Panc1 (cell line): ENCODE results near the gene PRKCA. TPM values are rescaled to one million over a fixed set of nuclear protein-coding genes. Genes with fewer than 3 reads are reported as not detected.

Experiments used
- ATAC-seq: fragments of 200-7000 bp; cut with Tn5 transposase; 2 replicates; pipeline ENCODE4 v1.9.1; 2020; ENCODE audit warnings: mild to moderate bottlenecking, moderate library complexity
- BruUV-seq: library from RNA; stranded (reverse); fragments of 400-500 nt; replicated peaks from 2 replicates; lab custom pipeline; 2021; lab: Mats Ljungman, UMichigan
- CTCF ChIA-PET: fragments of 300-600 bp; sonication (Branson Sonifier 250); formaldehyde crosslinking; loops from one replicate; lab custom pipeline; 2022; ENCODE audit warnings: antibody characterized with exemption; lab: Charles Lee
- POLR2A ChIA-PET: fragments of 300-600 bp; sonication (Branson Sonifier 250); formaldehyde crosslinking; loops from one replicate; lab custom pipeline; 2022; ENCODE audit warnings: antibody characterized with exemption; lab: Charles Lee
- DNase-seq: peaks from one replicate; pipeline ENCODE4 v3.0.0-alpha.2; 2010; ENCODE audit warnings: low read depth, low spot score
- H3K27ac ChIP-seq: 2 replicates; pipeline ENCODE4 v1.5.1; 2011; ENCODE audit warnings: mild to moderate bottlenecking, low read length, inconsistent platforms
- H3K27me3 ChIP-seq: fragments of 200-500 bp; sonication (Bioruptor generic); 2 replicates; pipeline ENCODE4 v1.6.0; 2014; ENCODE audit warnings: low read length, inconsistent platforms; ENCODE audit not compliant: control insufficient read depth, insufficient read depth
- H3K36me3 ChIP-seq: fragments of 200-500 bp; sonication (Bioruptor generic); 2 replicates; pipeline ENCODE4 v1.5.1; 2014; ENCODE audit warnings: inconsistent platforms, mild to moderate bottlenecking, low read length, moderate library complexity; ENCODE audit not compliant: control insufficient read depth, insufficient read depth
- H3K4me1 ChIP-seq: 2 replicates; pipeline ENCODE4 v1.5.1; 2011; ENCODE audit warnings: inconsistent platforms, mild to moderate bottlenecking, low read length, moderate library complexity; ENCODE audit not compliant: control insufficient read depth, insufficient read depth
- H3K4me3 ChIP-seq, 2 experiments: 2 replicates each; pipeline ENCODE4 v1.5.1; 2011 to 2012; ENCODE audit warnings: low read depth in 2 of 2, low read length in 2 of 2, mild to moderate bottlenecking in 2 of 2, inconsistent platforms in 1 of 2, moderate library complexity in 1 of 2
- H3K9me3 ChIP-seq: fragments of 200-500 bp; sonication (Bioruptor generic); 2 replicates; pipeline ENCODE4 v1.5.1; 2014; ENCODE audit warnings: low read depth, mild to moderate bottlenecking, inconsistent platforms, low read length, moderate library complexity; ENCODE audit not compliant: control insufficient read depth, insufficient read depth
- POLR2AphosphoS5 ChIP-seq: IDR thresholded peaks from 2 replicates; pipeline ENCODE4 v1.6.1; 2012; ENCODE audit warnings: mild to moderate bottlenecking, low read depth, low read length, moderate library complexity
- SIN3A ChIP-seq: IDR thresholded peaks from 2 replicates; pipeline ENCODE4 v1.6.1; 2012; ENCODE audit warnings: low read depth, mild to moderate bottlenecking, low read length, moderate library complexity, borderline replicate concordance; ENCODE audit not compliant: insufficient read depth
- TCF7L2 ChIP-seq: IDR thresholded peaks from 2 replicates; pipeline ENCODE4 v1.6.1; 2011; ENCODE audit warnings: mild to moderate bottlenecking, low read depth, low read length, inconsistent platforms
- in situ Hi-C: cut with HindIII; loops from 2 replicates; pipeline ENCODE4 v1.10.0; 2016; ENCODE audit warnings: low sequenced_read_pairs, low pct_unique_long_range_greater_than_20kb
- intact Hi-C: fragments of 100-400 bp; cut with micrococcal nuclease; formaldehyde crosslinking; loops from one replicate; pipeline ENCODE4 v1.10.0; 2022; ENCODE audit not compliant: unreplicated experiment
- total RNA-seq: library from RNA; stranded (reverse); gene quantifications from one replicate; pipeline ENCODE4 v1.2.1, GENCODE V29; 2021; ENCODE audit not compliant: unreplicated experiment
- TF ChIP-seq, protein P1 (sequence below), 2 experiments: IDR thresholded peaks; 2 replicates each; pipeline ENCODE4 v1.6.1; 2011 to 2012; ENCODE audit warnings: low read depth in 2 of 2, control low read depth in 1 of 2, low read length in 1 of 2, mild to moderate bottlenecking in 1 of 2, moderate library complexity in 1 of 2; ENCODE audit not compliant: insufficient read depth in 1 of 2
- TF ChIP-seq, protein P2 (sequence below): fragments of 450-650 bp; IDR thresholded peaks from 2 replicates; pipeline ENCODE4 v1.5.1; 2017; ENCODE audit warnings: mild to moderate bottlenecking

The PRKCA gene
- total RNA-seq, 1 experiment from 2014 or later, result 53.0 TPM

GRCh38 chr17:66803474-66803951 is 501.1 kb downstream of the PRKCA start:
- in situ Hi-C loops (no loop called here), intact Hi-C loops (no loop called here)
- DNase-seq, result no peak
- no peaks in the 10 kb centered on the region for H3K9me3 ChIP-seq
- ChIA-PET POLR2A (no interaction called here), CTCF (no interaction called here)
- TF ChIP-seq, protein P1, sequence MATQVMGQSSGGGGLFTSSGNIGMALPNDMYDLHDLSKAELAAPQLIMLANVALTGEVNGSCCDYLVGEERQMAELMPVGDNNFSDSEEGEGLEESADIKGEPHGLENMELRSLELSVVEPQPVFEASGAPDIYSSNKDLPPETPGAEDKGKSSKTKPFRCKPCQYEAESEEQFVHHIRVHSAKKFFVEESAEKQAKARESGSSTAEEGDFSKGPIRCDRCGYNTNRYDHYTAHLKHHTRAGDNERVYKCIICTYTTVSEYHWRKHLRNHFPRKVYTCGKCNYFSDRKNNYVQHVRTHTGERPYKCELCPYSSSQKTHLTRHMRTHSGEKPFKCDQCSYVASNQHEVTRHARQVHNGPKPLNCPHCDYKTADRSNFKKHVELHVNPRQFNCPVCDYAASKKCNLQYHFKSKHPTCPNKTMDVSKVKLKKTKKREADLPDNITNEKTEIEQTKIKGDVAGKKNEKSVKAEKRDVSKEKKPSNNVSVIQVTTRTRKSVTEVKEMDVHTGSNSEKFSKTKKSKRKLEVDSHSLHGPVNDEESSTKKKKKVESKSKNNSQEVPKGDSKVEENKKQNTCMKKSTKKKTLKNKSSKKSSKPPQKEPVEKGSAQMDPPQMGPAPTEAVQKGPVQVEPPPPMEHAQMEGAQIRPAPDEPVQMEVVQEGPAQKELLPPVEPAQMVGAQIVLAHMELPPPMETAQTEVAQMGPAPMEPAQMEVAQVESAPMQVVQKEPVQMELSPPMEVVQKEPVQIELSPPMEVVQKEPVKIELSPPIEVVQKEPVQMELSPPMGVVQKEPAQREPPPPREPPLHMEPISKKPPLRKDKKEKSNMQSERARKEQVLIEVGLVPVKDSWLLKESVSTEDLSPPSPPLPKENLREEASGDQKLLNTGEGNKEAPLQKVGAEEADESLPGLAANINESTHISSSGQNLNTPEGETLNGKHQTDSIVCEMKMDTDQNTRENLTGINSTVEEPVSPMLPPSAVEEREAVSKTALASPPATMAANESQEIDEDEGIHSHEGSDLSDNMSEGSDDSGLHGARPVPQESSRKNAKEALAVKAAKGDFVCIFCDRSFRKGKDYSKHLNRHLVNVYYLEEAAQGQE (IDR thresholded peaks at IDR 0.05; ENCODE audit: insufficient read depth in 1 of 2, low read depth in 2 of 2, low read length in 1 of 2), result no peak
- no peak for TF ChIP-seq TCF7L2
- TF ChIP-seq, protein P2, sequence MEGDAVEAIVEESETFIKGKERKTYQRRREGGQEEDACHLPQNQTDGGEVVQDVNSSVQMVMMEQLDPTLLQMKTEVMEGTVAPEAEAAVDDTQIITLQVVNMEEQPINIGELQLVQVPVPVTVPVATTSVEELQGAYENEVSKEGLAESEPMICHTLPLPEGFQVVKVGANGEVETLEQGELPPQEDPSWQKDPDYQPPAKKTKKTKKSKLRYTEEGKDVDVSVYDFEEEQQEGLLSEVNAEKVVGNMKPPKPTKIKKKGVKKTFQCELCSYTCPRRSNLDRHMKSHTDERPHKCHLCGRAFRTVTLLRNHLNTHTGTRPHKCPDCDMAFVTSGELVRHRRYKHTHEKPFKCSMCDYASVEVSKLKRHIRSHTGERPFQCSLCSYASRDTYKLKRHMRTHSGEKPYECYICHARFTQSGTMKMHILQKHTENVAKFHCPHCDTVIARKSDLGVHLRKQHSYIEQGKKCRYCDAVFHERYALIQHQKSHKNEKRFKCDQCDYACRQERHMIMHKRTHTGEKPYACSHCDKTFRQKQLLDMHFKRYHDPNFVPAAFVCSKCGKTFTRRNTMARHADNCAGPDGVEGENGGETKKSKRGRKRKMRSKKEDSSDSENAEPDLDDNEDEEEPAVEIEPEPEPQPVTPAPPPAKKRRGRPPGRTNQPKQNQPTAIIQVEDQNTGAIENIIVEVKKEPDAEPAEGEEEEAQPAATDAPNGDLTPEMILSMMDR, result no peak
- TF ChIP-seq POLR2AphosphoS5, result no peak
- no peak for TF ChIP-seq SIN3A
- H3K4me3 ChIP-seq, result no peak overlapping the region
- no peak overlapping the region for H3K27ac ChIP-seq
- H3K36me3 ChIP-seq, result no peaks in the 10 kb centered on the region
- no peaks in the 10 kb centered on the region for H3K4me1 ChIP-seq
- BruUV-seq, result no TSS peak
- no peaks in the 10 kb centered on the region for H3K27me3 ChIP-seq
- ATAC-seq, result no peak

DNA sequence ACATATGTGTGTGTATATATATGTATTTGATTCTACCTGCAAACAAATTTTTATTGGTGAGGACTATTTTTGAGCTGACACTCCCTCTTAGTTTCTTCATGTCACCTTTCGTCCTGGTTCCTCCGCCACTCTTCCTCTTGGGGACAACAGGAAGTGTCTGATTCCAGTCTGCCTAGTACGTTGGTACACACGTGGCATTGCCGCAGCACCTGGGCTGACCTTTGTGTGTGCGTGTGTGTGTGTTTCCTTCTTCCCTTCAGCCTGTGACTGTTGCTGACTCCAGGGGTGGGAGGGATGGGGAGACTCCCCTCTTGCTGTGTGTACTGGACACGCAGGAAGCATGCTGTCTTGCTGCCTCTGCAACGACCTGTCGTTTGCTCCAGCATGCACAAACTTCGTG is 503.2 kb downstream of the PRKCA start:
- ATAC-seq (no peak), DNase-seq (no peak)
- ChIA-PET POLR2A (no interaction called here), CTCF (no interaction called here)
- Histone ChIP-seq H3K36me3 (no peaks in the 10 kb centered on the region), H3K9me3 (no peaks in the 10 kb centered on the region), H3K4me3 (no peak overlapping the region), H3K27me3 (no peaks in the 10 kb centered on the region), H3K4me1 (no peaks in the 10 kb centered on the region), H3K27ac (no peak overlapping the region)
- no peak for TF ChIP-seq SIN3A
- TF ChIP-seq, protein P1 (IDR thresholded peaks at IDR 0.05; ENCODE audit: insufficient read depth in 1 of 2, low read depth in 2 of 2, low read length in 1 of 2), result no peak
- no peak for TF ChIP-seq TCF7L2
- TF ChIP-seq POLR2AphosphoS5, result no peak
- TF ChIP-seq, protein P2, result no peak
- no TSS peak for BruUV-seq
- intact Hi-C loops, result no loop called here
- in situ Hi-C loops, result no loop called here
